ENCODE data around the gene WDFY3. TPM values are rescaled to one million over a fixed set of nuclear protein-coding genes. Genes with fewer than 3 reads are reported as not detected.

The WDFY3 gene
- 0.48 and 0.80 TPM in 2 replicates for total RNA-seq

GRCh38 chr4:84966382-84967242, at the start of gene WDFY3:
WDFY3 (minus strand) TSS chr4:84966690; CDS start chr4:84860591, 106,099 bp downstream.
- Mint-ChIP-seq H3K36me3 (ENCODE audit: low read depth) (peaks cover 3% of the 10 kb centered on the region), H3K27ac (no peak within 1 kb of the TSS), H3K27me3 (ENCODE audit: low read depth) (peaks cover 33% of the 10 kb centered on the region), H3K4me3 (ENCODE audit: low read depth) (peak within 1 kb of the TSS; percentile 65), H3K4me1 (ENCODE audit: low read depth) (peaks cover 7% of the 10 kb centered on the region), H3K9me3 (no peaks in the 10 kb centered on the region)
- intact Hi-C loops (cut with micrococcal nuclease), result loop anchor here (5.0 kb wide), 2 partner anchors 384 to 469 kb away; partner anchors contain the start of genes CDS1 and NKX6-1
- DNase-seq (ENCODE audit: low spot score), result no peak

GRCh38 chr4:85005865-85006377, 39.4 kb upstream of the WDFY3 start:
- no peaks in the 10 kb centered on the region for H3K9me3 Mint-ChIP-seq
- H3K27me3 Mint-ChIP-seq (ENCODE audit: low read depth), result no peaks in the 10 kb centered on the region
- no peaks in the 10 kb centered on the region for H3K4me1 Mint-ChIP-seq (ENCODE audit: low read depth)
- H3K36me3 Mint-ChIP-seq (ENCODE audit: low read depth), result no peaks in the 10 kb centered on the region
- H3K4me3 Mint-ChIP-seq (ENCODE audit: low read depth), result no peak overlapping the region
- DNase-seq (ENCODE audit: low spot score), result no peak
- intact Hi-C loops (cut with micrococcal nuclease), result no loop called here
- H3K27ac Mint-ChIP-seq, result no peak overlapping the region

GRCh38 chr4:85000343-85000742, 33.9 kb upstream of the WDFY3 start:
- no peak overlapping the region for H3K4me3 Mint-ChIP-seq (ENCODE audit: low read depth)
- H3K9me3 Mint-ChIP-seq, result no peaks in the 10 kb centered on the region
- DNase-seq (ENCODE audit: low spot score), result no peak
- H3K27ac Mint-ChIP-seq, result no peak overlapping the region
- H3K27me3 Mint-ChIP-seq (ENCODE audit: low read depth), result no peaks in the 10 kb centered on the region
- H3K4me1 Mint-ChIP-seq (ENCODE audit: low read depth), result no peaks in the 10 kb centered on the region
- intact Hi-C loops (cut with micrococcal nuclease), result no loop called here
- no peaks in the 10 kb centered on the region for H3K36me3 Mint-ChIP-seq (ENCODE audit: low read depth)

- no peaks in the 10 kb centered on the region for H3K27me3 Mint-ChIP-seq (ENCODE audit: low read depth)
- no peak for DNase-seq (ENCODE audit: low spot score)
- no peaks in the 10 kb centered on the region for H3K4me1 Mint-ChIP-seq (ENCODE audit: low read depth)
- H3K27ac Mint-ChIP-seq, result no peak overlapping the region
- no peaks in the 10 kb centered on the region for H3K36me3 Mint-ChIP-seq (ENCODE audit: low read depth)
- no peaks in the 10 kb centered on the region for H3K9me3 Mint-ChIP-seq
- no peak overlapping the region for H3K4me3 Mint-ChIP-seq (ENCODE audit: low read depth)
- intact Hi-C loops (cut with micrococcal nuclease), result no loop called here
Observed at GRCh38 chr4:84995386-84995785, 28.9 kb upstream of the WDFY3 start.

- H3K27ac Mint-ChIP-seq, result no peak overlapping the region
- no peak for DNase-seq (ENCODE audit: low spot score)
- no peaks in the 10 kb centered on the region for H3K9me3 Mint-ChIP-seq
- H3K27me3 Mint-ChIP-seq (ENCODE audit: low read depth), result no peaks in the 10 kb centered on the region
- intact Hi-C loops (cut with micrococcal nuclease), result no loop called here
- H3K4me3 Mint-ChIP-seq (ENCODE audit: low read depth), result no peak overlapping the region
- H3K4me1 Mint-ChIP-seq (ENCODE audit: low read depth), result no peaks in the 10 kb centered on the region
- no peaks in the 10 kb centered on the region for H3K36me3 Mint-ChIP-seq (ENCODE audit: low read depth)
Observed at GRCh38 chr4:84994280-84994679, 27.8 kb upstream of the WDFY3 start.

- no peak for DNase-seq (ENCODE audit: low spot score)
- no peak overlapping the region for H3K27ac Mint-ChIP-seq
- no peaks in the 10 kb centered on the region for H3K9me3 Mint-ChIP-seq
- H3K4me3 Mint-ChIP-seq (ENCODE audit: low read depth), result no peak overlapping the region
- intact Hi-C loops (cut with micrococcal nuclease), result no loop called here
- no peaks in the 10 kb centered on the region for H3K36me3 Mint-ChIP-seq (ENCODE audit: low read depth)
- H3K4me1 Mint-ChIP-seq (ENCODE audit: low read depth), result no peaks in the 10 kb centered on the region
- H3K27me3 Mint-ChIP-seq (ENCODE audit: low read depth), result no peaks in the 10 kb centered on the region
Observed at GRCh38 chr4:84985952-84986351, 19.5 kb upstream of the WDFY3 start.

- H3K27me3 Mint-ChIP-seq (ENCODE audit: low read depth), result no peaks in the 10 kb centered on the region
- H3K27ac Mint-ChIP-seq, result no peak overlapping the region
- intact Hi-C loops (cut with micrococcal nuclease), result loop anchor here (10.0 kb wide), 1 partner anchor 223 kb away; no protein-coding TSS in a partner anchor
- no peaks in the 10 kb centered on the region for H3K9me3 Mint-ChIP-seq
- no peak for DNase-seq (ENCODE audit: low spot score)
- H3K4me3 Mint-ChIP-seq (ENCODE audit: low read depth), result no peak overlapping the region
- no peaks in the 10 kb centered on the region for H3K36me3 Mint-ChIP-seq (ENCODE audit: low read depth)
- no peaks in the 10 kb centered on the region for H3K4me1 Mint-ChIP-seq (ENCODE audit: low read depth)
Observed at GRCh38 chr4:84977396-84977795, 10.9 kb upstream of the WDFY3 start.

GRCh38 chr4:84973856-84974255, 7.4 kb upstream of the WDFY3 start:
- no peak for DNase-seq (ENCODE audit: low spot score)
- intact Hi-C loops (cut with micrococcal nuclease), result loop anchor here (10.0 kb wide), 1 partner anchor 219 kb away; no protein-coding TSS in a partner anchor
- Mint-ChIP-seq H3K27ac (no peak overlapping the region), H3K4me1 (ENCODE audit: low read depth) (no peaks in the 10 kb centered on the region), H3K4me3 (ENCODE audit: low read depth) (no peak overlapping the region), H3K36me3 (ENCODE audit: low read depth) (no peaks in the 10 kb centered on the region), H3K9me3 (no peaks in the 10 kb centered on the region), H3K27me3 (ENCODE audit: low read depth) (peaks cover 7% of the 10 kb centered on the region)

- Mint-ChIP-seq H3K4me3 (ENCODE audit: low read depth) (no peak overlapping the region), H3K27me3 (ENCODE audit: low read depth) (peaks cover 26% of the 10 kb centered on the region), H3K27ac (no peak overlapping the region), H3K4me1 (ENCODE audit: low read depth) (peaks cover 7% of the 10 kb centered on the region), H3K9me3 (no peaks in the 10 kb centered on the region), H3K36me3 (ENCODE audit: low read depth) (peaks cover 3% of the 10 kb centered on the region)
- no peak for DNase-seq (ENCODE audit: low spot score)
- intact Hi-C loops (cut with micrococcal nuclease), result loop anchor here (10.0 kb wide), 1 partner anchor 217 kb away; no protein-coding TSS in a partner anchor
Observed at GRCh38 chr4:84971319-84971932, 4.9 kb upstream of the WDFY3 start.

GRCh38 chr4:84968925-84969324, 2.4 kb upstream of the WDFY3 start:
- no peaks in the 10 kb centered on the region for H3K9me3 Mint-ChIP-seq
- no peak overlapping the region for H3K4me3 Mint-ChIP-seq (ENCODE audit: low read depth)
- H3K4me1 Mint-ChIP-seq (ENCODE audit: low read depth), result peaks cover 7% of the 10 kb centered on the region
- peaks cover 33% of the 10 kb centered on the region for H3K27me3 Mint-ChIP-seq (ENCODE audit: low read depth)
- DNase-seq (ENCODE audit: low spot score), result no peak
- H3K27ac Mint-ChIP-seq, result no peak overlapping the region
- H3K36me3 Mint-ChIP-seq (ENCODE audit: low read depth), result peaks cover 3% of the 10 kb centered on the region
- intact Hi-C loops (cut with micrococcal nuclease), result loop anchor here (5.0 kb wide), 2 partner anchors 387 to 472 kb away; partner anchors contain the start of genes CDS1 and NKX6-1

GRCh38 chr4:84967243-84967690, 777 bp upstream of the WDFY3 start:
- no peak for DNase-seq (ENCODE audit: low spot score)
- Mint-ChIP-seq H3K27ac (no peak overlapping the region), H3K27me3 (ENCODE audit: low read depth) (peaks cover 33% of the 10 kb centered on the region), H3K4me3 (ENCODE audit: low read depth) (peak overlapping the region; percentile 65), H3K36me3 (ENCODE audit: low read depth) (peaks cover 3% of the 10 kb centered on the region), H3K4me1 (ENCODE audit: low read depth) (peaks cover 7% of the 10 kb centered on the region), H3K9me3 (no peaks in the 10 kb centered on the region)
- intact Hi-C loops (cut with micrococcal nuclease), result loop anchor here (5.0 kb wide), 2 partner anchors 385 to 470 kb away; partner anchors contain the start of genes CDS1 and NKX6-1

GRCh38 chr4:84965553-84966381, 723 bp downstream of the WDFY3 start:
- no peak for DNase-seq (ENCODE audit: low spot score)
- H3K9me3 Mint-ChIP-seq, result no peaks in the 10 kb centered on the region
- intact Hi-C loops (cut with micrococcal nuclease), result loop anchor here (5.0 kb wide), 2 partner anchors 383 to 468 kb away; partner anchors contain the start of genes CDS1 and NKX6-1
- H3K27ac Mint-ChIP-seq, result no peak overlapping the region
- no peak overlapping the region for H3K4me3 Mint-ChIP-seq (ENCODE audit: low read depth)
- peaks cover 7% of the 10 kb centered on the region for H3K4me1 Mint-ChIP-seq (ENCODE audit: low read depth)
- peaks cover 3% of the 10 kb centered on the region for H3K36me3 Mint-ChIP-seq (ENCODE audit: low read depth)
- peaks cover 33% of the 10 kb centered on the region for H3K27me3 Mint-ChIP-seq (ENCODE audit: low read depth)

All from activated T-helper 2 cell treated with anti-CD3 and anti-CD28 coated beads, Interferon-gamma antibody, Interleukin-2, Interleukin-4, amounts not matched to agents 10 μg/mL and 5 μg/mL and 100 μg/mL, durations not matched to agents 14 hours and 24 hours and 36 hours (primary cell).